ENCODE measurements around the gene REXO2.

The REXO2 gene

DNA sequence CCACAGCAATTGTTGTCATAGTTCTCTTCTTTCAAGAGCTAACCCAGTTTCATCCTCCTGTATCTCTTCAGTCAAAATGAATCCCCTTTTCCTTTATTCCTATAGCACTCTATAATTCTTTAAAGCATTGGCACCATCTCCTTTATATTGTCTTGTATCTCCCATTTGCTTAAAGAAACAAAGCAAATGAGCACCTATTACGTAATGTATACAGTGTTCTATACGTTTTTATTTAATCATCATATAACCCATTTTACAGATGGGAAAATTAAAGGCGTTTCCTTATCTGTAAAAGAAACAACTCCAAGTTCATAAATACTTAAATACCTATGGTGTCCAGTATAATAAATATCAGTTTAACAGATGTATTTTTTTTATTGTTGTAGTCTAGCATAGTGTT is 6.4 kb upstream of the REXO2 start:
- no peaks in the 10 kb centered on the region for H3K27me3 ChIP-seq
- no peak overlapping the region for H3K4me2 ChIP-seq
- H4K20me1 ChIP-seq, result no peaks in the 10 kb centered on the region
- H3K27ac ChIP-seq, result no peak overlapping the region
- H3K36me3 ChIP-seq, result 0 out of 22 replicates have a peak, but pooled peaks cover 0 to 3% (median 0%) of the 10 kb centered on the region in 11 experiments
- no peaks in the 10 kb centered on the region for H3K9me3 ChIP-seq (replicated peaks in 1 of 11)
- peaks cover 0 to 9% (median 0%) of the 10 kb centered on the region in 10 experiments; a peak in 2 of 20 replicates for H3K4me1 ChIP-seq
- no peak overlapping the region for H3K4me3 ChIP-seq
- no peak for TF ChIP-seq Cebpa-rat (IDR thresholded peaks at IDR 0.05)
- no peak overlapping the region for H3K9ac ChIP-seq

DNA sequence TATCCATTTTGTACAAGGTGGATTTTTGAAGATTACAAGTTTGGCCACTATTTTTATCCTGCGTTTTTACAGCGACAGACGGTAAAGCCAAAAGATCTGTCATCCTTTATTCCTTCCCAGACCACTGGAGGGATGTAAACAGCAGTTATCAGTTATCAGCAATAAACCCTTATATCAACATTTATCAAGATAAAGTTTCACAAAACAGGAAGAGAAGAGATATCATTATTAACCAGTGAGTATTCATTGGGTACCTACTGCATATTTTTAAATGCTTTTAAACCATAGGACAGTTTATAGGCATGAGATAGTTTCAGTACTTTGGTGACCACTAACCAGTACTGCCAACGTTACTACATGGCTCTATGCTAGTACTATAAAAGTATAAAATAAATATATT is 5.9 kb upstream of the REXO2 start:
- Histone ChIP-seq H3K27ac (no peak overlapping the region), H3K36me3 (0 out of 22 replicates have a peak, but pooled peaks cover 0 to 3% (median 0%) of the 10 kb centered on the region in 11 experiments), H3K4me3 (no peak overlapping the region), H3K4me2 (no peak overlapping the region), H3K9ac (no peak overlapping the region), H3K27me3 (no peaks in the 10 kb centered on the region), H3K4me1 (peaks cover 0 to 9% (median under 1%) of the 10 kb centered on the region in 10 experiments; a peak in 9 of 20 replicates), H3K9me3 (replicated peaks in 1 of 11) (no peaks in the 10 kb centered on the region), H4K20me1 (no peaks in the 10 kb centered on the region)
- TF ChIP-seq Cebpa-rat (IDR thresholded peaks at IDR 0.05), result no peak

GRCh38 chr11:114438303-114438702 is 964 bp upstream of the REXO2 start:
- Histone ChIP-seq H3K4me1 (peaks cover 18 to 32% (median 24%) of the 10 kb centered on the region in 10 experiments), H3K9me3 (replicated peaks in 1 of 11) (no peaks in the 10 kb centered on the region), H3K27me3 (no peaks in the 10 kb centered on the region), H3K9ac (no peak overlapping the region), H3K36me3 (peaks cover 0 to 16% (median 0%) of the 10 kb centered on the region in 11 experiments; a peak in 6 of 22 replicates), H4K20me1 (peaks cover 0 to 27% (median 0%) of the 10 kb centered on the region in 11 experiments; a peak in 6 of 22 replicates), H3K4me2 (peak overlapping the region; percentile 66 to 91 (median 87); a peak in 16 of 22 replicates), H3K27ac (no peak overlapping the region), H3K4me3 (0 out of 20 replicates have a peak overlapping the region, but pooled peaks of 1 of the 10 experiments have one; percentile 96)
- TF ChIP-seq Cebpa-rat (IDR thresholded peaks at IDR 0.05), result no peak

DNA sequence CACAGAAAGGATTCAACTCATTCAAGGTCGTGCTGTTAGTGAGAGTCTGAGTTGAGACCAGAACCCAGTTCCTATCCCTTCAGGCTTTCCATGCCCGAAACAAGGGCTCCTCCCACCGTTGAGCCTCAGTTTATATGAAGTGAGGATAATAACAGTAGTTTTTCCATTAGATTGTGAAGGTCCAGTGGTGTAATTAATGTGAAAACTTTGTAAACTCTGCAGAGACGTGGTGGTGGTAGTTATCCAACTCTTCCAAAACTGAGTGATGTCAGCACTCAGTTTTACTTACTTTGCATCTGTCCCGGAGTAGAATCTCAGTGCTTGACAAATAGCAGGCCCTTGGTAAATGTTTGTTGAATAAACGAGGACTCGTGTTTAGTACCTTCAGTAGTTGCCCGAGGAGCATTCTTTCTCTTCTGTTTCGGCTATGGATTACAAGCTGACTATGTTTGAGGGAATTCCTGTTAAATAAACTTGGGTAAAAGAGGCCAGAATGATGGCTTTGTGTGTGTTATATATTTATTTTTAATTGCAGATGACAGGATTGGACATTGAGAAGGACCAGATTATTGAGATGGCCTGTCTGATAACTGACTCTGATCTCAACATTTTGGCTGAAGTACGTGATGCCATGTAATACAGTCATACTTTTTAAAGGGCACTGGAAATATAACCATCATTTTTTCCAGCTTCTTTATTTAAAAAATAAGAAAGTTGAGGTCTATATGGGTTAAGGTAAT is 1.0 kb downstream of the REXO2 start:
- Histone ChIP-seq H3K4me1 (peaks cover 18 to 25% (median 24%) of the 10 kb centered on the region in 10 experiments), H3K9ac (peak overlapping the region; percentile 70 to 89 (median 83)), H3K27ac (peak overlapping the region; percentile 14 to 79 (median 71); a peak in 19 of 22 replicates), H3K36me3 (peaks cover 12 to 36% (median 18%) of the 10 kb centered on the region in 11 experiments; a peak in 21 of 22 replicates), H4K20me1 (peaks cover 0 to 30% (median 0%) of the 10 kb centered on the region in 11 experiments; a peak in 6 of 22 replicates), H3K4me2 (peak overlapping the region; percentile 83 to 91 (median 87)), H3K4me3 (peak overlapping the region; percentile 78 to 98 (median 91)), H3K27me3 (no peaks in the 10 kb centered on the region), H3K9me3 (replicated peaks in 1 of 11) (no peaks in the 10 kb centered on the region)
- no peak for TF ChIP-seq Cebpa-rat (IDR thresholded peaks at IDR 0.05)

GRCh38 chr11:114440971-114441763 is 1.9 kb downstream of the REXO2 start:
- Histone ChIP-seq H3K27me3 (no peaks in the 10 kb centered on the region), H3K4me2 (peak overlapping the region; percentile 83 to 91 (median 87); a peak in 21 of 22 replicates), H3K9ac (no peak overlapping the region; a peak in 1 of 22 replicates), H4K20me1 (peaks cover 0 to 30% (median 0%) of the 10 kb centered on the region in 11 experiments; a peak in 6 of 22 replicates), H3K36me3 (peaks cover 16 to 44% (median 24%) of the 10 kb centered on the region in 11 experiments), H3K27ac (no peak overlapping the region), H3K4me3 (peak overlapping the region in 1 of 10 experiments; percentile 78; a peak in 2 of 20 replicates), H3K4me1 (peaks cover 18 to 25% (median 24%) of the 10 kb centered on the region in 10 experiments), H3K9me3 (replicated peaks in 1 of 11) (no peaks in the 10 kb centered on the region)
- no peak for TF ChIP-seq Cebpa-rat (IDR thresholded peaks at IDR 0.05)

GRCh38 chr11:114441921-114442320 is 2.7 kb downstream of the REXO2 start:
- Histone ChIP-seq H3K27me3 (no peaks in the 10 kb centered on the region), H3K27ac (no peak overlapping the region), H3K36me3 (peaks cover 22 to 51% (median 30%) of the 10 kb centered on the region in 11 experiments), H3K4me3 (no peak overlapping the region), H4K20me1 (peaks cover 0 to 30% (median 0%) of the 10 kb centered on the region in 11 experiments; a peak in 6 of 22 replicates), H3K9ac (no peak overlapping the region), H3K9me3 (replicated peaks in 1 of 11) (no peaks in the 10 kb centered on the region), H3K4me2 (peak overlapping the region in 1 of 11 experiments; percentile 86; a peak in 1 of 22 replicates), H3K4me1 (peaks cover 18 to 25% (median 24%) of the 10 kb centered on the region in 10 experiments)
- no peak for TF ChIP-seq Cebpa-rat (IDR thresholded peaks at IDR 0.05)

DNA sequence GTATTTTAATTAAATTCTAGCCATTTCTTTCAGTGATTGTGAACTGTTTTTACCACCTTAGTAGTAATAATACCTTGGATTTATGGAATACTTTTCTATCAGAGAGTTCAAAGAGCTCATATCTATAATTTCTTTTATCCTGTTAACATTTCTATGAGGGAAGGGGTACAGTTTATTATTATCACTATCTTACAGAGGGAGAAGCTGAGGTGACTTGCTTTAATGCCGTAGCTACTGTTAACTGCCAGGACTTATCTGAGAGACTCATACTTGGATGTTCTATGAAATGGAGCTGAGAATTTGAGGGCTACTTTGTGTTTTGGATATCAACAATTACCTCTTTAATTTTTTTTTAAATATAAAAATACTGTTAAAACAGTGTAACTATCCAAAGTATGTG is 3.3 kb downstream of the REXO2 start:
- Histone ChIP-seq H3K9me3 (replicated peaks in 1 of 11) (no peaks in the 10 kb centered on the region), H3K27me3 (no peaks in the 10 kb centered on the region), H3K9ac (no peak overlapping the region), H3K36me3 (peaks cover 25 to 56% (median 36%) of the 10 kb centered on the region in 11 experiments), H3K4me2 (no peak overlapping the region), H4K20me1 (peaks cover 0 to 30% (median 0%) of the 10 kb centered on the region in 11 experiments; a peak in 6 of 22 replicates), H3K27ac (no peak overlapping the region), H3K4me1 (peaks cover 18 to 25% (median 24%) of the 10 kb centered on the region in 10 experiments), H3K4me3 (no peak overlapping the region)
- TF ChIP-seq Cebpa-rat (IDR thresholded peaks at IDR 0.05), result no peak

- H4K20me1 ChIP-seq, result peaks cover 0 to 17% (median 0%) of the 10 kb centered on the region in 11 experiments; a peak in 5 of 22 replicates
- no peaks in the 10 kb centered on the region for H3K4me1 ChIP-seq
- H3K27me3 ChIP-seq, result no peaks in the 10 kb centered on the region
- H3K9ac ChIP-seq, result no peak overlapping the region
- no peak for TF ChIP-seq Cebpa-rat (IDR thresholded peaks at IDR 0.05)
- peaks cover 53 to 93% (median 78%) of the 10 kb centered on the region in 11 experiments for H3K36me3 ChIP-seq
- no peak overlapping the region for H3K27ac ChIP-seq
- H3K4me2 ChIP-seq, result no peak overlapping the region
- no peaks in the 10 kb centered on the region for H3K9me3 ChIP-seq (replicated peaks in 1 of 11)
- no peak overlapping the region for H3K4me3 ChIP-seq
These were observed 8.2 kb downstream of the REXO2 start for GRCh38 chr11:114447444-114447843.

All from BLaER1 treated with 17β-estradiol and CSF1 and Interleukin-3, amounts not matched to agents 10 nM and 100 nM (cell line).